ENCODE results near the gene MGMT.

DNA sequence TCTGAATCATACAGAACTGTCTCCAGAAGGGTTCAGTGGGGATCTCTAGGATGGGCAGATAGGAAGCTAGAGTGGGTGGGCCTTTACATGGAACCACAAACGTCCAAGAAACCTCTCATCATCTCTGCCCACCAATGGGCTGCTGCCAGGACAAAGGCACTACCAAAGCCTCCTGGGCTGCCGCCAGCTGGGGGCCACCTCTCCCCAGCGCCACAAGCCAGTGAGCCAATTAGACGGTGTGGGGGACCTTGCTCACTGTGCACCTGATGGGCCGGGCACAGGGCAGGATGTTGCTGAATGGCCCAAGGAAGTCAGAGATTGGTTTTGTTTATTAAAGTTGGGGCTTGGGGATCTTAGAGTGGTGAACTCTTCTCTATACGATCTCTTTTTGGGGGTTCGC lies 242.1 kb downstream of the MGMT start:
- TF ChIP-seq, protein P1, sequence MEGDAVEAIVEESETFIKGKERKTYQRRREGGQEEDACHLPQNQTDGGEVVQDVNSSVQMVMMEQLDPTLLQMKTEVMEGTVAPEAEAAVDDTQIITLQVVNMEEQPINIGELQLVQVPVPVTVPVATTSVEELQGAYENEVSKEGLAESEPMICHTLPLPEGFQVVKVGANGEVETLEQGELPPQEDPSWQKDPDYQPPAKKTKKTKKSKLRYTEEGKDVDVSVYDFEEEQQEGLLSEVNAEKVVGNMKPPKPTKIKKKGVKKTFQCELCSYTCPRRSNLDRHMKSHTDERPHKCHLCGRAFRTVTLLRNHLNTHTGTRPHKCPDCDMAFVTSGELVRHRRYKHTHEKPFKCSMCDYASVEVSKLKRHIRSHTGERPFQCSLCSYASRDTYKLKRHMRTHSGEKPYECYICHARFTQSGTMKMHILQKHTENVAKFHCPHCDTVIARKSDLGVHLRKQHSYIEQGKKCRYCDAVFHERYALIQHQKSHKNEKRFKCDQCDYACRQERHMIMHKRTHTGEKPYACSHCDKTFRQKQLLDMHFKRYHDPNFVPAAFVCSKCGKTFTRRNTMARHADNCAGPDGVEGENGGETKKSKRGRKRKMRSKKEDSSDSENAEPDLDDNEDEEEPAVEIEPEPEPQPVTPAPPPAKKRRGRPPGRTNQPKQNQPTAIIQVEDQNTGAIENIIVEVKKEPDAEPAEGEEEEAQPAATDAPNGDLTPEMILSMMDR (conservative IDR thresholded peaks at IDR 0.05; ENCODE audit: low read depth, low read length) = no peak
- TF ChIP-seq POLR2A (IDR thresholded peaks at IDR 0.05; ENCODE audit: low read depth, low read length) = no peak
- TF ChIP-seq MXI1 (IDR thresholded peaks at IDR 0.05; ENCODE audit: borderline replicate concordance, low read depth, low read length) = no peak
- no peak for TF ChIP-seq MAFK (IDR thresholded peaks at IDR 0.05; ENCODE audit: low read depth, low read length)
- no peak for TF ChIP-seq RAD21 (IDR thresholded peaks at IDR 0.05; ENCODE audit: low read length)
- no peak for TF ChIP-seq MAZ (IDR thresholded peaks at IDR 0.05; ENCODE audit: borderline replicate concordance, low read depth, low read length)
- TF ChIP-seq, protein P2, sequence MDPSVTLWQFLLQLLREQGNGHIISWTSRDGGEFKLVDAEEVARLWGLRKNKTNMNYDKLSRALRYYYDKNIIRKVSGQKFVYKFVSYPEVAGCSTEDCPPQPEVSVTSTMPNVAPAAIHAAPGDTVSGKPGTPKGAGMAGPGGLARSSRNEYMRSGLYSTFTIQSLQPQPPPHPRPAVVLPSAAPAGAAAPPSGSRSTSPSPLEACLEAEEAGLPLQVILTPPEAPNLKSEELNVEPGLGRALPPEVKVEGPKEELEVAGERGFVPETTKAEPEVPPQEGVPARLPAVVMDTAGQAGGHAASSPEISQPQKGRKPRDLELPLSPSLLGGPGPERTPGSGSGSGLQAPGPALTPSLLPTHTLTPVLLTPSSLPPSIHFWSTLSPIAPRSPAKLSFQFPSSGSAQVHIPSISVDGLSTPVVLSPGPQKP (IDR thresholded peaks at IDR 0.05; ENCODE audit: borderline replicate concordance, low read depth, low read length) = no peak
- TF ChIP-seq BHLHE40 (IDR thresholded peaks at IDR 0.05; ENCODE audit: low read depth, low read length) = no peak
- TF ChIP-seq, protein P3, sequence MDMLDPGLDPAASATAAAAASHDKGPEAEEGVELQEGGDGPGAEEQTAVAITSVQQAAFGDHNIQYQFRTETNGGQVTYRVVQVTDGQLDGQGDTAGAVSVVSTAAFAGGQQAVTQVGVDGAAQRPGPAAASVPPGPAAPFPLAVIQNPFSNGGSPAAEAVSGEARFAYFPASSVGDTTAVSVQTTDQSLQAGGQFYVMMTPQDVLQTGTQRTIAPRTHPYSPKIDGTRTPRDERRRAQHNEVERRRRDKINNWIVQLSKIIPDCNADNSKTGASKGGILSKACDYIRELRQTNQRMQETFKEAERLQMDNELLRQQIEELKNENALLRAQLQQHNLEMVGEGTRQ (IDR thresholded peaks at IDR 0.05; ENCODE audit: low read depth, low read length) = no peak
- TF ChIP-seq SMC3 (IDR thresholded peaks at IDR 0.05; ENCODE audit: low read depth, low read length) = no peak
- no peak for TF ChIP-seq RFX5 (IDR thresholded peaks at IDR 0.05; ENCODE audit: low read depth, low read length)
- no peak for TF ChIP-seq FOS (IDR thresholded peaks at IDR 0.05; ENCODE audit: low read depth, low read length)
- no peak for TF ChIP-seq CHD1 (IDR thresholded peaks at IDR 0.05; ENCODE audit: low read depth, low read length)
- no peak for TF ChIP-seq NFE2L2 (IDR thresholded peaks at IDR 0.05; ENCODE audit: low read depth, low read length)

All from IMR-90 (cell line).